Activated T-cell treated with anti-CD3 and anti-CD28 coated beads for 24 hours (primary cell): ENCODE results near the gene ZNF384.

ENCODE experiments used
- DNase-seq: peaks from one replicate; pipeline ENCODE4 v3.0.0-alpha.2; 2020; ENCODE audit warnings: low read depth

Gene ZNF384

GRCh38 chr12:6653987-6654386, 35.2 kb downstream of the ZNF384 start:
- DNase-seq: no peak

DNA sequence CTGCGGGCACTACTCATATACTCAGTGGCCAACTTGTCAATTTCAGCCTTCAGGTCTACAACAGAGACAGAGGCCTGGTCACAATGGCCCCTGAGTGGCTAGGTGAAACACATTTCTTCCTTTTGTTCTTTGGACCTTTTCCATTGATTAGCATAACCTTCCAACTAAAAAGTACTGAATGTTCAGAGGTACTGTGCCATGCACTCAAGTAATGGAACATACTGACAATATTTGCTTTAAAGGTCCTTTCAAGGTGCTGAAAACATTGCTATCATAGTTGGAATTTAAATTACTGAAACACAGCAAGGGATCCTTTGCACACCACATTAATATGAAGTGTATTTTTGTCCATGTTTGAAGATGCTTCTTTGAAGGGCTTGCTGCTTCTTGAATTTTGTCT, 35.8 kb downstream of the ZNF384 start:
- no peak for DNase-seq

- DNase-seq: no peak
Observed at GRCh38 chr12:6652391-6652790, 36.8 kb downstream of the ZNF384 start.

- DNase-seq: no peak
Observed at GRCh38 chr12:6650832-6651231, 38.3 kb downstream of the ZNF384 start.

DNA sequence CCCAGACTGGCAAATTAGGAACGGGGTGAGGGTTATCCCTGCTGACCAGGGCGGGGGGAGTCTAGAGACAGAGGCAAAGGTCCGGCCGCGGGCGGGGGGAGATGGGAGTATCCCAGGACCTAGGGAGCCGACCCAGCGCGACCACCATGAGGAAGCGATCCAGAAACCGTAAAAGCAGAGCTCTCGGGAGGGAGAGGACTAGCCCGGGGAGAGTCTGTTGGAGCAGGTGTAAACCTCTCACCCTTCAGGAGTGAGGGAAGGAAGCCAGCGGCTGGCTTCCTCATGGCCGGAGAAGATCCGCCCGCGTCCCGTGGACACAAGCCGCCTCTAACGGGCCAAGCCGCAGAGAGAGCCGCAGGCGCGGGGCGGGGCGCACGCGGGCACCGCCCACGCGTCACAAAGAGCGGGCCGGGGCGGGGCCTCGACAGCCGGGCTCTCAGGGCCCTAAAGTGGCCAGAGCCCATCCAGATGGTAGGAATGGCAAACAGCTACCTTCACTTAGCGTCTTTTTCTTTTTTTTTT, 42.0 kb downstream of the ZNF384 start, which contains the start of gene ACRBP:
Gene ACRBP, minus strand, starts transcription at position 350 of the 522 bp plus-strand sequence. Its CDS starts 66 bp downstream, at position 284.
- no peak for DNase-seq

- no peak for DNase-seq
Observed at GRCh38 chr12:6646276-6647082, 42.7 kb downstream of the ZNF384 start.

DNA sequence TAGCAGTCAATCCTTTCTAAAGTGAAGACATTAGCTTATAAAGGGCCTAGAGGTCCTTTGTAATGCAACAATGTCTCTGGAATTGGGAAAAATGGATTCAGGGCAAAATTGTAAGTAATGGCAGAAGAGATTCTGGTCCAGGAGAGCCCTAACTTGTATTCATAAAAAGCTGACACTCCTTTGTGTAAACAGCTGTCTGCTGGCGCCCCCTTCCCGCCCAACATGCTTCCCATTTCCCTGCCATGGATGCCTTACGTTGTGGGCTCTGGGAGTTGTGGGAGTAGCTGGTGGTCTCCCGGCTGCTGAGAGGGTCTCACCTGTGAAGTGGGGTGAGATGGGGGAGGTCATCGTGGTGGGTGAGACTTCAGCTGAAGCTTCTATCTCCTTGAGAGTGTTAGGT, 44.3 kb downstream of the ZNF384 start:
- no peak for DNase-seq

DNA sequence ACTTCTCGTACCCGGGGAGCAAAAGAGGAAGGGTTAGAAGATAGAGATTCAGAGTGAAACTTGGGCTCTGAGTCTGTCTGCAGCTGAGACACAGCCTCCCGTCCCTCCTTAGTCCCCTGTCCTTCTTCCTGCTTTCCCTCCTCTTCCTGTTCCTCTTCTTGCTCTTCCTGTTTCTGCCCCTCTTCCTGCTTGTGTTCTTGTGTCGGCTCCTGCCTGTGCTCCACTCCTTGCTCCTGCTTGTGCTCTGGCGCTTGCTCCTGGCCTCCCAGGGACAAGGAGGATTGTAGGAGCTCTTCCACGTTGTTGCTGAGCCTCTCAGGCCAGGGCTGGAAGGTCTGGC, 44.9 kb downstream of the ZNF384 start:
- DNase-seq: no peak

- DNase-seq: no peak
Observed at GRCh38 chr12:6643569-6644256, 45.5 kb downstream of the ZNF384 start.

GRCh38 chr12:6641131-6641530, 48.0 kb downstream of the ZNF384 start:
- DNase-seq: no peak

DNA sequence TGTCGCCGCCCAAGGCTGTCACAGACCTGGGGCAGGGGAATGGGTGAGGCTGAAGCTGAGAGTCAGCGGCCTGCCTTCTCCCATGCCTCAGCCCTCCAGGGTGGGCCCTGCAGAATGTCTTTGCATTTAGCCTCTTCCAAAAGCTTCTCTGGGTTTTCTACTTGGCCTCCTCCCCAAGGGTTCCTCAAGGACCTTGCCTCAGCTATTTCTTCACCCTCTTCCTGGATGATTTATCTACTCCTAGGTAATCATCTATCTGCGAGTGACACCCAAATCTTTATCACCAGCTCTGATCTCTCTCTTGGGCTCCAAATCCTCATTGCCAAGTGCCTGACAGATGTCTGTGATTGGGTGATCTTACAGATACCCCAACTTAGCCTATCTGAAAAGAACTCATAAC, 48.7 kb downstream of the ZNF384 start:
- no peak for DNase-seq

GRCh38 chr12:6639151-6639801, 49.9 kb downstream of the ZNF384 start:
- DNase-seq: no peak

- no peak for DNase-seq
Observed at GRCh38 chr12:6638305-6638704, 50.9 kb downstream of the ZNF384 start.

- DNase-seq: no peak
Observed at GRCh38 chr12:6635856-6636531, 53.2 kb downstream of the ZNF384 start, which contains the start of gene LPAR5. LPAR5 (minus strand) TSS chr12:6635959; CDS start chr12:6621248, 14,711 bp downstream.

DNA sequence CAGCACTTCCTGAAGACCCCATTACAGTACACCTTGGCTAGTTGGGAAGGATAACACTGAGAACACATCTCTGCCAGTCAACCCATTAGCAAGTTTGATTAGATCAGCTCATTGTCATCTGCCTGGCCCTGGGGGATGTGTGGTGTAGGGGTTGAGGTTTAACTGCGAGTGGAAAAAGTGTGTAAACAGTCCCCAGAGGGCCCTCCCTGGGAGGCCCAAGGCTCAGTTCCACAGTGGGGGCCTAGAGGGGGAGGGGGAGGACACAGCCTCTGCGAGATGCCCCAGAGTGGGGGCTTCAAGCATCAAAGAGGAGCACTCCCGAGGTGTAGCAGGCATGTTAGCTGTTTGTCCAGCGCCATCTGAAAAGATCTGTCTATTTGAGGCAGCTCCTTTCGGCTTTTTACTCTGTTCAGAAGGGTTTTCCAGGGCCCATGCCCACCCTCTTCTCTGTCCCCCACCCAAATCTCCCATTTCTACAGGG, 53.8 kb downstream of the ZNF384 start:
- DNase-seq: peak; percentile 57

- no peak for DNase-seq
Observed at GRCh38 chr12:6632026-6632983, 56.9 kb downstream of the ZNF384 start.

GRCh38 chr12:6631549-6631961, 57.6 kb downstream of the ZNF384 start:
- DNase-seq: no peak

GRCh38 chr12:6630736-6631135, 58.4 kb downstream of the ZNF384 start:
- no peak for DNase-seq

- DNase-seq: no peak
Observed at GRCh38 chr12:6627616-6628015, 61.6 kb downstream of the ZNF384 start.

DNA sequence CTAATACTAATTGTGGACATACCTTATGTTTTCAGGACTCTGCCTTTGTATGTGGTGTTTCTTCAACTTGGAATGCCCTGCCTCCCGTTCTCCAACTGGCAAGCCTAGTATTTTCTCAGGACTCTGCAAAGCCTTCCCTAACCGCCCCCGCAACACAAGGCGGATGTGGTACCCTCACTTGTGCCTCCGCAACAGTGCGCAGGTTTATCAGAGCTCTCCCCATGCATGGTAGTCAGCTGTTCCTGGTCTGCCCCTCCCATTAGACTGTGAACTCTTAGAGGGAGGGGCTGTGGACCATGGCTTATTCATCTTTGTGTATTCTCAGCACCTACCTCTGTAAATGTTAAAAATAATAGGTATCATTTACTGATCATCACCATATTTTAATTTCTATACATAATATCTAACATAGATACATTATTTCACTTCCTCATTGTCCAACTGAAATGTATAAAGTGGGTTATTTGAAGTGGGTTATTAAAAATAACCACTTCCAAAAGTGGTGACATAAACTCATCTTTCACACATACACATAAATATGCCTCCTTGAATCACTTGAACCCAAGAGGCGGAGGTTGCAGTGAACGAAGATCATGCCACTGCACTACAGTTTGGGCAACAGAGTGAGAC, 62.4 kb downstream of the ZNF384 start:
- DNase-seq: no peak
